Gastrocnemius medialis (tissue), 4 donors: ENCODE measurements around the gene MAPKAP1. TPM values are rescaled to one million over a fixed set of nuclear protein-coding genes. Genes with fewer than 3 reads are reported as not detected.

Source experiments
- ATAC-seq, 2 donors: fragments of 150-250 bp; one replicate each; pipeline ENCODE4 v1.9.1; 2016
- DNase-seq, 2 donors: peaks; one replicate each; pipeline ENCODE4 v3.0.0-alpha.2; 2019
- H3K27ac ChIP-seq, 4 donors: fragments of 200-600 bp; sonication (generic); 1 replicate in 1 of 4; 2 replicates in 3 of 4; pipeline ENCODE4 v1.5.1; 2016 to 2018; ENCODE audit warnings: mild to moderate bottlenecking in 2 of 4, moderate library complexity in 1 of 4
- H3K27me3 ChIP-seq, 3 donors: fragments of 200-600 bp; sonication (generic) in 2 of 3; 1 replicate in 1 of 3; 2 replicates in 2 of 3; pipeline versions ENCODE4 v1.5.1 to v1.6.0; 2016 to 2019; ENCODE audit warnings: mild to moderate bottlenecking in 1 of 3, moderate library complexity in 1 of 3
- H3K36me3 ChIP-seq, 2 donors: fragments of 200-600 bp; sonication (generic) in 1 of 2; one replicate each; pipeline ENCODE4 v1.5.1; 2017 to 2018
- H3K4me1 ChIP-seq, 2 donors: fragments of 200-600 bp; sonication (generic) in 1 of 2; one replicate each; pipeline ENCODE4 v1.5.1; 2016 to 2017; ENCODE audit warnings: mild to moderate bottlenecking in 2 of 2
- H3K4me3 ChIP-seq, 4 donors: fragments of 200-600 bp; sonication (generic) in 3 of 4; 1 replicate in 1 of 4; 2 replicates in 3 of 4; pipeline ENCODE4 v1.5.1; 2016 to 2019; ENCODE audit warnings: mild to moderate bottlenecking in 2 of 4
- H3K9me3 ChIP-seq, 3 donors: fragments of 200-600 bp; sonication (generic) in 2 of 3; 1 replicate in 1 of 3; 2 replicates in 2 of 3; pipeline ENCODE4 v1.5.1; 2016 to 2019
- POLR2A ChIP-seq, 2 donors: fragments of 450-650 bp; IDR thresholded peaks; one replicate each; pipeline ENCODE4 v1.6.1; 2017; ENCODE audit warnings: antibody characterized with exemption in 2 of 2, mild to moderate bottlenecking in 2 of 2, moderate library complexity in 2 of 2
- in situ Hi-C, 4 donors: fragments of 200-750 bp; cut with MboI; loops; one replicate each; pipeline versions ENCODE4 v1.15.0 to v1.8.0; 2017; ENCODE audit warnings: low sequenced_read_pairs in 4 of 4
- intact Hi-C: fragments of 100-400 bp; cut with DNase I; formaldehyde crosslinking; loops from one replicate; pipeline ENCODE4 v1.15.1; 2023; ENCODE audit warnings: low total_unique reads
- total RNA-seq, 4 donors: library from RNA; depleted of rRNA; stranded (reverse); fragments of >200 nt; gene quantifications; one replicate each; pipeline versions ENCODE4 v1.1.0 to v1.2.3, GENCODE V29; 2016
- TF ChIP-seq, protein P1 (sequence below), 5 experiments: fragments of 450-650 bp in 3 of 5; fragments of 200-600 bp in 2 of 5; sonication (generic) in 2 of 5; IDR thresholded peaks in 4 of 5; conservative IDR thresholded peaks in 1 of 5; 1 replicate in 4 of 5; 2 replicates in 1 of 5; pipeline ENCODE4 v1.5.1; 2016 to 2019; ENCODE audit warnings: antibody characterized with exemption in 5 of 5, mild to moderate bottlenecking in 3 of 5, moderate library complexity in 3 of 5

The MAPKAP1 gene
- total RNA-seq, 4 donors from 2014 or later: 58.2 to 123 (median 104) TPM

GRCh38 chr9:125674981-125675973 is 31.7 kb downstream of the MAPKAP1 start:
- TF ChIP-seq POLR2A (IDR thresholded peaks at IDR 0.05): no peak
- TF ChIP-seq, protein P1, sequence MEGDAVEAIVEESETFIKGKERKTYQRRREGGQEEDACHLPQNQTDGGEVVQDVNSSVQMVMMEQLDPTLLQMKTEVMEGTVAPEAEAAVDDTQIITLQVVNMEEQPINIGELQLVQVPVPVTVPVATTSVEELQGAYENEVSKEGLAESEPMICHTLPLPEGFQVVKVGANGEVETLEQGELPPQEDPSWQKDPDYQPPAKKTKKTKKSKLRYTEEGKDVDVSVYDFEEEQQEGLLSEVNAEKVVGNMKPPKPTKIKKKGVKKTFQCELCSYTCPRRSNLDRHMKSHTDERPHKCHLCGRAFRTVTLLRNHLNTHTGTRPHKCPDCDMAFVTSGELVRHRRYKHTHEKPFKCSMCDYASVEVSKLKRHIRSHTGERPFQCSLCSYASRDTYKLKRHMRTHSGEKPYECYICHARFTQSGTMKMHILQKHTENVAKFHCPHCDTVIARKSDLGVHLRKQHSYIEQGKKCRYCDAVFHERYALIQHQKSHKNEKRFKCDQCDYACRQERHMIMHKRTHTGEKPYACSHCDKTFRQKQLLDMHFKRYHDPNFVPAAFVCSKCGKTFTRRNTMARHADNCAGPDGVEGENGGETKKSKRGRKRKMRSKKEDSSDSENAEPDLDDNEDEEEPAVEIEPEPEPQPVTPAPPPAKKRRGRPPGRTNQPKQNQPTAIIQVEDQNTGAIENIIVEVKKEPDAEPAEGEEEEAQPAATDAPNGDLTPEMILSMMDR (IDR thresholded peaks at IDR 0.05 in 4 of 5, conservative IDR thresholded peaks at IDR 0.05 in 1 of 5): no peak
- ATAC-seq (peak; percentile 53 to 56), DNase-seq (no peak)
- no peak overlapping the region for H3K27ac ChIP-seq
- H3K4me3 ChIP-seq: no peak overlapping the region
- intact Hi-C loops (no loop called here), in situ Hi-C loops (no loop called here)
- peaks cover 0 to 4% of the 10 kb centered on the region in 2 donors for H3K36me3 ChIP-seq
- peaks cover 6 to 14% of the 10 kb centered on the region in 2 donors for H3K4me1 ChIP-seq
- no peaks in the 10 kb centered on the region for H3K9me3 ChIP-seq
- H3K27me3 ChIP-seq: no peaks in the 10 kb centered on the region

DNA sequence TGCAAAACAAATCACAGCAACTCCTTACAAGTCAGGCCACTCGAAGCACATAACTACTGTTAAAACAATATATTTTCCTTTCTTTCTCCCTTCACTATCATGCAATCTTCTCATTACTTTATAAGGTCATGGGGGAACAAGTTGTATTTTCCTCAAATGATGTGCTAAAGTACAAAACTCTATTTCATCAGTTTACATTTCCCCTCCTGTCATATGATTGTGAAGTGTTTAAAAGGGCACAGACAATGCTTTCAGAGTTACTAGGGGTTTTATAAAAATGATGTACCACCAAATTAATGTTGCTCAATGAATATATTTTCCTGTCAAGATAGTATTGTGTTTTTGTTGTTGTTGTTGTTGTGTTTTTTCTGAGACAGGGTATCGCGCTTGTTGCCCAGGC is 34.1 kb downstream of the MAPKAP1 start:
- Histone ChIP-seq H3K4me1 (peaks cover 6 to 14% of the 10 kb centered on the region in 2 donors), H3K27ac (no peak overlapping the region), H3K36me3 (peaks cover 0 to 11% of the 10 kb centered on the region in 2 donors), H3K27me3 (no peaks in the 10 kb centered on the region), H3K4me3 (no peak overlapping the region), H3K9me3 (no peaks in the 10 kb centered on the region)
- intact Hi-C loops: no loop called here
- no peak for ATAC-seq
- DNase-seq: no peak
- TF ChIP-seq POLR2A (IDR thresholded peaks at IDR 0.05): no peak
- TF ChIP-seq, protein P1 (IDR thresholded peaks at IDR 0.05 in 4 of 5, conservative IDR thresholded peaks at IDR 0.05 in 1 of 5): no peak
- in situ Hi-C loops: no loop called here

DNA sequence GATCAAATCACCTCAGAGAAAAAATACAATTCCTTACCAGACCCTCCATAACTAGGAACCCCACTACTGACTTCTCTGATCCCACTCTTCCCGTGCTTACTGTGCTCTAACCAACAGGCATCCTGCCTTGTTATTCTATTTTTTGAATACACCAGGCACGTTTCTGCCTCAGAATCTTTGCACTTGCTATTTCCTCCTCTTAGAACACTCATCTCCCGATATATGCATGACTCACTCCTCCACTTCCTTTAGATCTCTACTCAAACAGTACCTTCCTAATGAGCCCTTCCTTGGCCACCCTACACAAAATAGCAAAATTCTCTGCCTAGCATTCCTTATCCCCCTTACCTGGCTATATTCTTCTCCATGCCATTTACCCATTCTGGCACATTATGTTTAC is 43.9 kb downstream of the MAPKAP1 start:
- ATAC-seq: no peak
- TF ChIP-seq, protein P1 (IDR thresholded peaks at IDR 0.05 in 4 of 5, conservative IDR thresholded peaks at IDR 0.05 in 1 of 5): no peak
- H3K27ac ChIP-seq: no peak overlapping the region

DNA sequence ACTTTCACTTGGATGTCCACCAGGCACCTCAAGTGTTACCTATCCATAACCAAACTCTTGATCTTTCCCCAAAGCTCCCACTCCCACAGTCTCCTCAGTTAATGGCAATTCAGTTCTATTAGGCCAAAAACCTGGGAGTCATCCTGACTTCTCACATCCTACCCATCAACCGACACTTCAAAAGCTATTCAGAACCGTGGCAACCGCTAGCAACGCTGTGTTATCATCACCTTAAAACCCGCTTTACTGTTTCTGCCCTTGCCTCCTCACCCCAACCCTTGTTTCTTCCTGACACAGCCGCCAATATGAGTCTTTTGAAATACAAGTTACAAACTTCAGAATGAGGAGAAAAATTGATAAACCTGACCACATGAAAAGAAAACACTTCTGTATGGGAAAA is 46.5 kb downstream of the MAPKAP1 start:
- intact Hi-C loops: no loop called here
- Histone ChIP-seq H3K4me1 (peaks cover 0 to 2% of the 10 kb centered on the region in 2 donors), H3K4me3 (no peak overlapping the region), H3K9me3 (no peaks in the 10 kb centered on the region), H3K27ac (no peak overlapping the region), H3K36me3 (no peaks in the 10 kb centered on the region), H3K27me3 (no peaks in the 10 kb centered on the region)
- ATAC-seq (no peak), DNase-seq (no peak)
- no peak for TF ChIP-seq POLR2A (IDR thresholded peaks at IDR 0.05)
- TF ChIP-seq, protein P1 (IDR thresholded peaks at IDR 0.05 in 4 of 5, conservative IDR thresholded peaks at IDR 0.05 in 1 of 5): no peak
- in situ Hi-C loops: no loop called here

More for the DNA sequence above, 43.9 kb downstream of the MAPKAP1 start:
- intact Hi-C loops (no loop called here), in situ Hi-C loops (no loop called here)
- Histone ChIP-seq H3K27me3 (no peaks in the 10 kb centered on the region), H3K36me3 (peaks cover 0 to 4% of the 10 kb centered on the region in 2 donors), H3K4me1 (peaks cover 0 to 2% of the 10 kb centered on the region in 2 donors), H3K9me3 (no peaks in the 10 kb centered on the region), H3K4me3 (no peak overlapping the region)
- no peak for DNase-seq
